Measurements from ENCODE around the gene APOL2.
A peak's percentile ranks its signal among the peaks of the same experiment; 100 is the strongest.
"Not testable (repeated sequence)": the region's sequence is repeated elsewhere in the genome, so short reads cannot be mapped to it uniquely, and the experiment has no call there.

Gene APOL2

DNA sequence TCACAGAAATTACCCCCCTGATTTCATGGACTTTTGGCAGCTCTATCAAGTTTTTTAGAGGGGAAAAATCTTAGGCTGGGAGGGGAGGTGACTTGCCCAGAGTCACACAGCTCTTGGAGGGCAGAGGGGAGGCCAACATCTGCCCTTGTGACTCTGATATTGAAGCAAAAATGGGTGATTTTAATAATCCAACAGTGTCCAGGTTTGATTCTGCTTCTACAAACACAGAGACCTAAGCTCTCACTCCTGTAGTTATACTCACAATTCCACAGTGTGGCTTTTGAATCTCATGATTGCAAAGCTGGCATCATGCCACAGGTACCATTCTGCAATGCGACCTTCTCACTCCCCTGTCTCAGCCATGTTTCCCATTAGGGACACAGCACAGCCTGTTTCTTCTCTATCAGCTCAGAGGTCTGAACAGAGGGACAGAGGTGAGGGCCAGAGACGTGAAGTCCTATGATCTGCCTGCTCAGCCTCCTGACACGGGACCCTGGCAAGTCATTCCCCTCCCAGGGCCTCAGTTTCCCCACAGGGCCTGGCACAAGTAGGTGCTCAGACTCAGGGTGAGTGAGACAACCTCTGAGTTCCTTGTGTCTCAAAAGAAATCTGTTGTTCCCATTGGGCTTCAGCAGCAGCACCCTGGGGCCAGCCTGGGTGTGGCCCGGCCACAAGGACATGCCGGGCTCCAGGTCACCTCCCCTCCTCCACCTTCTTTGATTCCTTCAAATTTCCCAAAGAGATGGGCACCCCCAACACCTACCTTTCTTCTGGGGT is 766 bp downstream of the APOL2 start:
- DNase-seq, result no peak

DNA sequence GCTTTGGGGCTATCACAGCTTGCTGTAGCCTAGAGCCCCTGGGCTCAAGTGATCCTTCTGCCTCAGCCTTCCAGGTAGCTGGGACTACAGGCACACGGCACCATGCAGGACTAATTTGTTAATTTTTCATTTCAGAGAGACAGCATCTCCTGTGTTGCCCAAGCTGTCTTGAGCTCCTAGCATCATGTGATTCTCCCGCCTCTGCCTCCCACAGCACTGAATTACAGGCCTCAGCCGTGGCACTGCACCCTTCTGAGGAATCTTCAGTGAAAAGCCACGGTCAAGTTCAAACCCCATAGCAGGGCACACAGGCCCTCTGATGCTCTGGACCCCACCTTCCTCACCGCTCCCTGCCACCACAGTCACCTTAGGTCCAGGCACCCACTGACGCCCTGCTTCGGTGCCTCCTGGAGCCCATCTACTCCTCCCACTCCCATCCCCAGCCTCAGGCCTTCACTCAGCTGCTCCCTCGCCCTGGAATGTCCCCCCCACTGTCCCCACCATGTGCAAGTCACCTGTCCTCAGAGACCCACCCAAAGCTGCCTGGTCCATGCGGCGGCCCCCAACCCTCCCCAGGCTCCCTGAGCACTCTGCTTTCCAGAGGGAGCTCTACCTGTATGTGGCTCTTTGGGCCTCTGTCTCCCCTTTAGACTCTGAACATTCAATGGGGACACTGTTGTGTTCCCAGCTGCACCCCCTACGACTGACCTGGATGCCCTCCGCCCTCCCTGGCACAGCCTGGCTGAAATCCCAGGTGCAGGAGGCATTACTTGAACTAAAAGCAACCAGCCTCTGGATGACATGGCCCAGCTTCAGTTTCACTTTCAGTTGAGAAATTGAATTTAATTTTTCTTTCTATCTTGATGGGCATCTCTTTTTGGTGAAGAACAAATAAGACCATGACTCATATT is 1.6 kb downstream of the APOL2 start:
- no peak for DNase-seq

DNA sequence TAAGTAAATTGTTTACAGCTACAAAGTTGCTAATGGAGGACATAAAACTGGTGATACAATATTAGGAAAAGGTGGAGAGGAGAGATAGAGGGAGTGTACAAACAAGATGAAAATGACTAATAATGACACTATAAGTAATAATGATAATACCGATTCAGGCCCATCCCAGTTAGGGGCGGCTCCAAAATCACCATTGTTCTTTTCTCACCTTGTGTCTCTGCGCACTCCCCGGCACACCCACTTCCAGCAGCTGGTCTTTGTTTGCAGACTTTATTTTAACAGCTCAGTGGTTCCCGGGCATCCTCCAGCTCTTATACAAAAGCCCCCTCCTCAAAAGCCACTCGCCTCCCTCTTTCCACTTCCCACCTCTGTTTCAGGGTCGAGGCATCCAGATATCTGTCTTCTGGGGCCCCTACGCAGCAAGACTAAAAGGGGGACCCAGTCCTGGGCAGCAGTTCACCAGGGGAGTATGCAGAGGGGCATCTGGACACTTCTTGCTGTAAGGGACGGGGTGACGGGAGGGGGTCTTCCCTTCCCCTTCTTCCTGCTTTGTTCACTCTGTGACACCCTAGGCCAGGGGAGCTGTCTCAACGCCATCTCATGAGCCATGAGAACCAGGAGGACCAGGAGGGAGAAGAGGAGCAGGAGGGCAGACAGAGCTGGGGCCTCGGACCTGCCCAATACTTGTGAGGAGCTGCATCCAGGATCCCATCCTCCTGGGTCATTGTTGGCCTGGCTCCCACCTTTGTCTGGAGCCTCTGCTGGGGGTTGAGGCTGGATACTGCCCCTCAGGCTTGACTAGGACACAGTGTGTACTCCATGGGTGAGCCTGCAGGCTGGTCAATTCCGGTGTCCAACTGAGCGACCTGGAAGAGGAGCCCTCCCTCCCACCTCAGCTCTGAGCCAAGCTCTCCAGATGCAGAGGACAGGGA is 2.7 kb downstream of the APOL2 start:
- no peak for DNase-seq

DNA sequence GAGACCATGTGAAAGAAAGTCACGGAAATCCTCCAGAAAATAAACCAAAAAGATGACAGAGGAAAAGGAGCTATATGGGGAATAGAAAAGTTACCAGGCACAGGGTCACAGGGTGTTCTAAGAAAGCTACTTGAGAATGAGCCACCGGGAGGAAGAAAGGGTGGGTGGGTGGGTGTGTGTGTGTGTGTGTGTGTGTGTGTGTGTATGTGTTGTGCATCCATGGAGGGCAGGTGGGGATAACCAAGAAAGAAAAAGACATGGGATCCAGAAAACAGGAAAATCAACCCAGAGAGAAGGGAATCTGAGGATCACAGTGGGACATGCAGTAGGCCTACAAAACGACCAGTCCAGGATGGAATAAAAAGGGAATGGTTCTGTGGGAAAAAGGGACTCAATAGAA is 3.7 kb downstream of the APOL2 start:
- DNase-seq, result no peak

DNA sequence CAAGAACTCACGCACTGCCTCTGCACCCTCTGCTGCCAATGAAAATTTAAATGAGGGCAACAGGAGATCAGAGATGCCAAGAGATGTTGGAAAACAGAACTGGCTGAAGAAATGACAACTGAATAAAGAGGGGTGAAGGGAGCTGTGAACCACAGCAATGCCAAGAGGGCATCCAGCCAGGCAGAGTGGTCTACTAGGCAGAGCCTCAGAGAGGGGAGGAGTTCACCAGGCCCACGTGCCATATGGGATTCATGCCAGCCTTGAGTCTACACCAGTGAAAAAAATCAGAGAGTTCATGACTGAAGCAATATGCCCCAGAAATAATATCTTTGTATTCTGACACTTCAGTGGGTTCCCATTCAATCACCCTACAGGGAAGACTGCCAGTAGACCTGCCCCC is 4.4 kb downstream of the APOL2 start:
- peak; percentile 7 for DNase-seq

DNA sequence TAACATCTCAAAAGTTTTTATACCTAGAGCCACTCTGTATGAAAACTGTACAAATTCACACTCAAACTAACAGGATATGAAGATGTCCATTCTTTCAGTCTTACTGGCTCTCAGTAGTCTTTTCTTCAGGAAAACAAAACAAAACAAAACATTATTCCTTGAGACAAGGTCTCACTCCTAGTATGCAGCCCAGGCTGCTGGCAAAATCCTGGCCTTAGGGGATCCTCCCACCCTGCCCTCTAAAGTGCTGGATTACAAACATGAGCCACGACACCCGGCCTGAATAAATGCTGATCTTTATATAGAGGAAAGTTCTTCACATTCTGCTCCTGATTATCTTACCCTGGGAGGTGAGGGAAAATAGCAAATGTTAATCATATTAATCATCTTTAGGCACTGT is 5.1 kb downstream of the APOL2 start:
- no peak for DNase-seq

DNA sequence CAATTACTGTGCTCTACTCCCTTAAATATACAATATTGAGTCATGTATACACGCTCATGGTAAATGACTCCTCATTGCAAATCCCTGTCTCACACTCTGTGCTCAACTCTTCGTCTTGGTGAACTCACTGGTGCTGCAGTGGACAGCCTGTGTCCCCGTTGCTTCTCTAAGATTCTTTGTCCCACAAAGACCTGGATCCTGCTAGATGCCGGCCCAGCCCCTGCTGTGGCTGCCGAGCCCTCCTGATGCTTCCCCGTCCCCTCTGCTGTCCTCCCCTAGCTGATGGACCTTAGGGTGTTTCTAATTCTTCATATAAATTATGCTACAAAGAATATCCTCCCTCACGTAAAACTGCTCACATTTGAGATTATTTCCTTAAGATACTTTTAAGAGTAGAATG is 5.5 kb downstream of the APOL2 start:
- no peak for DNase-seq

DNA sequence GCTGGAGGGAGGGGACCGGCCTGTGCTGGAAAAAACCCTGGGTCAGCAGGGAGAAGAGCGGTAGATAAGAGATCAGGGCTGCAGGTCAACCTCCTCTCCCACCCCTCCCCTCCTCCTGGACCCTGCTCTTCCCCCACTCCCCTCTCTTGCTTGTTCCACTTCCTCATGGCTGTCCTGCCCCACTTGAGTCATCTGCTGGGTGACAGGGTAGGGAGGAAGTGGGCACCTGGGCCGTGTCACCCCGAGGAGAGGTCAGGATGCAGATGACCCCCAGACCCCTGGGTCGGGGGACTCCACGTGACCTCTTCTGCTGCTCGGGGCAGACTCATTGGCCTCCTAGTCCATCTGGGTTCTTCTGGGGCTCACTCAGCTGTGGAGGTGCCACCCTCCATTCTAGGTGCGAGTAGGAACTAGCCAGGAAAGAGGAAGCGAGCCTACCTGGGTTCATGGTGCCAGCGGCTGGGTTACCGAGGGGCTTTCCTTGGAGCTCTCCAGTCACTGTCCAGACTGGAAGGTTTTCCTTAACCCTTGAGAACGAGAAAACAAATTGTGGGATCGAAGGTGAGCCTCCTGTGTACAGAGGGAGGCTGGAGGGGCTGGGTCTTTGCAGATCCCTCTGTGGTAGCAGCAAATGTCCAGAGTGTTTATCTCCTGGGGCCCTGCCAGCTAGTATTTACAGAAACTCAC is 6.5 kb downstream of the APOL2 start:
- no peak for DNase-seq

DNA sequence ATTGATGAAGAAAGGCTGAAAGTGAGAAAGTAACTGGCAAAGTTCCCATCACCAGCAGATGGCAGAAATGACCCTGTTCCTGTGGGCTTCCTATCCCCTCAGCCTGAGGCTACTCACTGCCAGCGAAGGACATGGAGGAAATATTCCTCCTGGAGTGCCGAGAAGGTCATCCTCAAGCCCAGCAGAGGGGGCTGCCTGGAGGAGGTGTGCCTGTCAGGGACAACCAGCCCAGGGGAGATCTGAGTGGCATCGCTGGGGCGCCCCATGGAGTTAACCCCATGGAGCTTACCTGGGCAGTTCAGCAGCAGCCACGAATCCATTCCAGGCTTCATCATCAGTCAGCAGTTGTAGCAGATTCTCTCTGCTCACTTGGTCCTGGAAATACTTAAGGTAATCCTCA is 8.3 kb downstream of the APOL2 start:
- not testable (repeated sequence) for DNase-seq

DNA sequence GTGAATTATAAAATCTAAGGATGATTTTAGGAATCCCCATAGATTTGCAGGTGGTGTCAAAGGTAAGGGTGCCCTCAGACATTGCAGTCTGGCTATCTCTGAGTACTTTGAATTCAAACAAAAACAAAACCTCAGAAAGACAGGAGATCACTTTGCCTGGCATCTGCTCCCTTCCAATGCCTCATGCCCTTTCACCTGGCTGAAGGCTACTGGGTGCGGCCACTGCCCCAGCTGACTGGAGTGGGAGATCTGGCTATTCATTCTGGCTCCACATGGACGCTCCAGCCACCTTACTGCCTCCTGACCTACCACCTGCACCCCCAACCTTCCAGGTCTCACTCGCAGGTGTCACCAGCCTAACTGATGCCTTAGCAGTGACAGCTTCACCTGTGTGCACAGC is 9.7 kb downstream of the APOL2 start:
- DNase-seq, result not testable (repeated sequence)

DNA sequence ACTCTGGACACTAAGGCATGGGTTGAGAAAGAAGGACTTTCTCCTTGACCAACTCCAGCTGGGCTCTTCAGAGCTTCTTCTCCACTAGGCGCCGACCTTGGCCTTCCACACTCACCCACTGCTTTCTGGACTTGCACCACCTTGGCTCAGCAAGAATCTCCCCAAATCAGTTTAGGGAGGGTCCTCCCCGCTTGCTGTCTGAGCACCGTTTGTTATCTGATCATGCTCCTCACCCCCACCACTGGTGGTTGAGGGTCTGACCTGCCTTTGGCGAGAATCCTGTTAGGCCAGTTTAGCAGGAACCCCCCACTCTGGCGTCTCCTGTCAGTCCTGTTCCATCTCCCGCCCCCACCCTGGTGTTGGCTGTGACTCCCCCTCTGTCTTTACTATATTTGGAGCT is 10.4 kb downstream of the APOL2 start:
- DNase-seq, result no peak

DNA sequence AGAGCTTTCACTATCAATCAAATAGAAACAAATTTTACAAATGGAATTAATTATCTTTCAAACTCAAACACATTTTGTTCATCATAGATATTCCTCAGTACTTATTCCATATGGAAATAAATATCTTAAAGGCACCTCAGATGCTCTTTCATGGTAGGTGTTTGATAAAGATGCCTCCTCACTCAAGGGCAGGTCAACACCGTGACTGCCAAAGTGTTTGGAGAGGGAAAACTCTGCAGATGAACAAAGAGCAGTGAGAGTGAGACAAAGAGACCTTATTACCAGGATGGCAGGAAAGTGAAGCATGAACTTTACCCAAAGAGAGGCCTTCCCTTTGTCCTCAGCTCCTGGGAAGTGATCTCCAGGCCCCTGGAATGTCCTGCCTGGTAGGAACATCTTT is 11.0 kb downstream of the APOL2 start:
- DNase-seq, result not testable (repeated sequence)

DNA sequence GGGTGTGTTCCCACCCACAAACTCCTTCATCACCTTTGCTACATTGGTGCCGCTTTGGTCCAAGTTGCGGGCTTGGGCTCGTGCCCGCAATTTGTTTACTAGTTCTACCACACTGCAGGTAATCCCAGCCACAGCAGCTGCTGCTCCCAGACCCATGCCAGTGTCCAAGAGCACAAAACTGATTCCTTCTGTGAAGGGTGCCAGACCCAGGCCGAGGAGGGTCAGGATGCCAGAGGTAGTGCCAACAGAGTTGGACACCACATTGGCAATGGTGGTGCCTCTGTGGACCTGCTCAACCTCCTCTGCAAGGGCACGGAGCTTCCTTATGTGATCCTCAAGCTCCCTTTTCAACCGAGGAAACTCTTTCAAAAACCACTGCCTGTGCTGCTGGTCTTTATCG is 11.5 kb downstream of the APOL2 start:
- DNase-seq, result no peak

DNA sequence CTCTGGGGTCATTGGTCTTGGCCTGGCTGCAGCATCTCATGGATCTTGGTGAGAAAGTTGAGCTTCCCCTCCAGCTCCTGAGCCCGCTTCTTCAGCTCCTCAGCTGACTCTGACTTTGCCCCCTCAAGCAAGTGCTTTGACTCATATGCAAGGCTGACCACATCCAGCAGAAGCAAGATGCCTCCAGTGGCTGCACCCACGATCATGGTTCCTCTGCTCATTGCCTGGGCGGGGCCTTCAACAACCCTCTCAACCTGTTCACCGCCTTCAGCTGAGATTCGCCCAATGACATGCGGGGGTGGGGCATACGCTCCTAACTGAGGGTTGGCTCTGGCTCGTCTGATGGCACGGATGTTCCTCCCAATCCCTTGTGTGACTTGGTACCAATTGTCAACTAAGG is 11.9 kb downstream of the APOL2 start:
- DNase-seq, result no peak

DNA sequence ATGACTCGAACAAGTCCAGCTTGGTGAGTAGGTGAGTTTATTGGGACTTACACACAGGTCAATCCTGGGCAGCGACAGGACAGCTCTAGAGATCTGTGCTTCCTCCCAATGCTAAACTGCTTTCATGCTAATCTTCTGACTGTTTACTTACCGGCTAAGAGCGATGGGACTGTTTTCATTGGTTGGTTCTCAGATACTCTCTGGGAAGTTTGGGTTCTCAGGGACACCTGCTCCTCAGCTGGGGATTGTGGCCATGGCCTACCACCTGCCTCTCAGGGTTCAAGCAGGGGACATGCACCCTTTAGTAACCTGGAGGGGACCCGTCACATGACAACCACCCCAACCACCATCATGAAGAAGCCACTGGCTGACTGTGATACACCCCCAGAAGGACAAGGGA is 13.1 kb downstream of the APOL2 start:
- DNase-seq, result no peak

DNA sequence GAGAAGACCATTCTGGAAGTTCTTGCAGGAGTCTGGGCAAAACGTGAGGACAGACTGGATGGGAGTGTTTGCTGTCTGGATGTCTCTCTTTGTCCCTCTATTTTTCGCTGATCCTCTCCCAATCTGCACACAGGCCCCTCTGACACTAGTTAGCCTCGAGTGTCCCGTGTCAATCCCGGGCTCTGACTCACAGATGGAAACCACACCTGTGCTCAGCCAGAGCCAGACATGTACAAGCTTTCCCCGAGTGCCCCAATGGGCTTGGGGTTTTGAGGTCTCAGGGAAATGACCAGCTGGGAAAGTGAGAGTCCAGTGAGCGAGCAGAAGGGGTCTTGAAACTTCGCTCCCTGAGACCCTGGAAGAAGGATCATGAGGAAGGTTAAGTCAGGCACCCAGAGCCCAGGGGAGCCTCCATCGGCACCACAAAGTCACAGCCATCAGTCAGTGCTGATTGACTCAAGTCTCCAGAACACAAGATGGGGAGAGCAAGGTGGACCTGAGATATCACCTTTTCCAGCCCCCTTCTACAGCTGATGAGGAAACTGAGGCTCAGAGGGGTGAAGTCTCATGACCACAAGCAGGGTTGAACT is 13.9 kb downstream of the APOL2 start:
- no peak for DNase-seq

DNA sequence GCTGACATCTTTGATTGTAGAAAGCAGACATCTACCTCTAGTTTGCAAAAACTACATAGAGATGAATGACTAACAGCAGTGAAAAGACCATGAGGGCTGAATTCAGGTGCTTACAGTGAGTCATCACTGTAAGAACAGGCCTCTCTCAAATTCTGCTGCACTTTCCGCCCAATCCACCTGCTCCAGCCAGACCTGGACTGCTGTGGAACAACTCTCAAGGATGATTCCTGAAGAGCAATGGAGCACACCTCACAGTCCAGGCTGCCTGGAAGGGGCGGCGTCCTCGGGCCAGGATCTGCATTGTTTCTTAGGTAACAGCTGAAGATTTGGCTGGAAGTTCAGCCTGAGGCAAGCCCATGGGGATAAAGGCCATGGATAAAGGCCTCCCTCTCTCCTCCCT is 15.1 kb downstream of the APOL2 start:
- no peak for DNase-seq

DNA sequence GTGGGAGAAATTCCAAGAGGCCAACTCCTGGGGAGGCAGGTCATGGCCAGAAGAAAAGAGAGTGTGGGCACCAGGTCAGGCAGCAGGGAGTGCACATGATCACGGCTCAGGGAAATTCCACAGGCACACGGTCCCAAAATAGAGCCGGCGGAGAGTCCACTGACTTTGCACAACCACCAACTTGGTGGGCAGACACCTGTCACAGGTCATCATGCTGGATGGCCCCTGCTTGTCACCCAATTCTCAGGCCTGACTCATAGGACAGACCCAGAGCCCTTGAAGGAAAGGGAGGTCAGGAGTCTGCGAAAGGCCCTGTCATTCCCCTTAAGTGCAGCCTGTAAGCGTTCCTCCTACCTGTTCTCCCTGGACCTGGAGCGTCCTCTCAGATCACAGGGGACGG is 15.8 kb downstream of the APOL2 start:
- DNase-seq, result no peak

DNA sequence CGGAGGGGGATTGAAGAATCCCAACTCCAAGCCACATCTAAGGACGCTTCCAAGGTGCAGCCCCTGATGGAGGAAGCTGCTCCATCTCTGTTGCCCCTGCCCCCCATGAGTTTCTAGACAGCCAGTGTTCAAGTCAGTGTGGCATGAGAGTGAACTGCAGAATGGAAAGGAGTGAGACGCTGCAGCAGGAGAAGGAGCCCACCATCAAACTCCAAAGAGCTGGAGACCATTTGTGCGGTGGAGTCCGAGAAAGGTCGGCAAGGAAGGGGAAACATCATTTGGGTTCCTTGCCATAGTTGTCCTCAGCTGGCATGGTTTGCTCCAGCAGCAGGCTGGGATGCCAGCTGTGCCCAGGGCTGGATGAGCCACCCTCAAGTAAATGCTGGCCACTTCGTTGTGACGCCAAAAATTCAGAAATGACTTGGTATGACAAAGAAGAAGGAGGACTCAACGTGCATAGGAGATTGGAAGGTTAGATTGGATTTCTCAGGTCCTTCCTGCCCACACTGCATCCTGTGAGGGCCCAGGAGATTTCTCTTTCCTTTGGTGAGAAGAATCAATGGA is 16.4 kb downstream of the APOL2 start:
- no peak for DNase-seq

DNA sequence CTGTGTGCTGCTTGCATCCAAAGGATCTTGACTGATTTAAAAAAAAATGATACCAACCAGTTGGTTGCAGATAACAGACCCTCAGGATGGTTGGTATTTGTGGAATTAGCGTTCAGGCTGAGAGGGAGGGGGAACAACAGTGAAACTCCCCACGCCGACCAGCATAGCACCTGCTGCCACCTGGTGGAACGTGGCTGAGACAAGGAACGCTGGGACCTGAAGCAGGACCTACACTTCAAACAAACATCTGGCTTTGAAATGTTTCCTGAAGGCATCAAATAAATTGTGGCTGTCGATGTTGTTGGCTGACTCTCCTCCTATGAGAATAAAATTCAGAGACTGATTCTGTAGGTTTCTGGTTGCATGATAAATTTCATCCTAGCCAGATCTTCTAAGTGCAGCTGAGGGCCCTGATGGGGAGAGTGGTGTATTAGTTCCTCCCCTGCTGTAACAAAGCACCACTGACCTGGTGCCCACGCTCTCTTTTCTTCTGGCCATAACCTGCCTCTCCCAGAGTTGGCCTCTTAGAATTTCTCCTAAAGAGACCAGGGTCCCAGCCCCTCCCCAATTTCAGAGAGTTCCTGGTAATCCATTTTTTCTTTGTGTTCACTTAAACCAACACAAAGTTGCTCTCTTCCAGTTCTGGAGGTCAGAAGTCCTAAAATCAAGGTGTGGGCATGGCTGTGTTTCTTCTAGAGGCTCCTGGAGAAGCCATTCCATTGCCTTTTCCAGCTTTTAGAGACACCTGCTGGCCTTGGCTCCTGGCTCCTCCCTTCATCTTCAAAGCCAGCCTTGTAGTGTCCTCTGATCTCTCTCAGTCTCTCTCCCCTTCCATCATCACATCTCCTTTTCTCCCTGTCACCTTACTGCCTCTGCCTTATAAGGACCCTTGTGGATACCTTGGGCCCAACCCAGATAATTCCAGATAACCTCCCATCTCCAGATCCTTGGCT is 17.3 kb downstream of the APOL2 start:
- DNase-seq, result no peak
